ENCODE results near the gene MYOM3.

The MYOM3 gene

DNA sequence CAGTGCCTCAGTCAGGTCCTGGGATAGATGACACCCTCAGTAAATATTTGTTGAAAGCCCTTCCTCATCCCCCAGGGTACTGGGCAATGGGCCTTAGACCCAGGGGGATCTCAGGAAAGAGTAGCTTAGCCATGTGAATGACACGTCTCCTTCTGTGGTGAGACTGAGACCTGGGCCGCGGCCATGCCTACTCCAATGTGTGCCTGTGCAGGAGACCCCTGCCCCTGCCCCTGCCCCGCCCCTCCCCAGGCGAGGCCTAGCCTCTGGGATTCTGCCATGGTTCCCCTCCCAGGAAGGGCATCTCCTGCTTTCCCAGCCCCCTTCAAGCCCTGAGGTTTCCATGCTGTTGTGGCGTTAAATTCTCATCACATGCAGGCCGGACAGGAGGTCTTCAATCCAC is 7.1 kb downstream of the MYOM3 start:
- no peaks in the 10 kb centered on the region for H3K27me3 ChIP-seq (ENCODE audit: control insufficient read depth, insufficient read depth, low read length)
- H3K9me3 ChIP-seq (ENCODE audit: control insufficient read depth, insufficient read depth, low read depth, low read length), result no peaks in the 10 kb centered on the region
- H3K4me1 ChIP-seq (ENCODE audit: control insufficient read depth, insufficient read depth, low read length), result peaks cover 24% of the 10 kb centered on the region
- H3K27ac ChIP-seq (ENCODE audit: low read depth, low read length), result no peak overlapping the region
- H3K36me3 ChIP-seq (ENCODE audit: control insufficient read depth, insufficient read depth, low read length), result no peaks in the 10 kb centered on the region
- no peak overlapping the region for H3K4me3 ChIP-seq (ENCODE audit: low read depth, low read length)
- H3K9ac ChIP-seq (ENCODE audit: low read length), result no peak overlapping the region

GRCh38 chr1:24103879-24104278 is 8.1 kb downstream of the MYOM3 start:
- H3K4me1 ChIP-seq (ENCODE audit: control insufficient read depth, insufficient read depth, low read length), result peaks cover 24% of the 10 kb centered on the region
- no peaks in the 10 kb centered on the region for H3K36me3 ChIP-seq (ENCODE audit: control insufficient read depth, insufficient read depth, low read length)
- no peaks in the 10 kb centered on the region for H3K27me3 ChIP-seq (ENCODE audit: control insufficient read depth, insufficient read depth, low read length)
- no peak overlapping the region for H3K4me3 ChIP-seq (ENCODE audit: low read depth, low read length)
- no peak overlapping the region for H3K27ac ChIP-seq (ENCODE audit: low read depth, low read length)
- no peak overlapping the region for H3K9ac ChIP-seq (ENCODE audit: low read length)
- no peaks in the 10 kb centered on the region for H3K9me3 ChIP-seq (ENCODE audit: control insufficient read depth, insufficient read depth, low read depth, low read length)

DNA sequence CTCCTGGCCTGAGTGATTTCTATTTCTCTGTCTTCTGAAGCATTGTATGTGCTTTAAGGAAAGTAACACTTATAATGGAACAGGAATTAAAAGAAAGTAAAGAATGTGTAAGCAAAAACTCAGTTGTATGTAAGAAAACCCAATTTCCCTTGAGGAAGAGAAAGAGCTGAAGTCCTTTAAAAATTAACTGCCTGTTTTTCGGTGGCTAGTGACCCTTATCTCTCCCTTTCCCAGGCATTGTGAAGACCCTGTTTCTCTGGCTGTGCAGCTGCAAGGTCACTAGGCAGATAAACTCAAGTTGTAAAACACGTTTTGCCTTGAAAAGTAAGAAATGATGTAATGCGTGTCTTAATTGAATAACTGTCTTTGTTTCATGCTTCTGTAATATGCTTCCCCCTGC is 8.5 kb downstream of the MYOM3 start:
- peaks cover 19% of the 10 kb centered on the region for H3K4me1 ChIP-seq (ENCODE audit: control insufficient read depth, insufficient read depth, low read length)
- no peak overlapping the region for H3K27ac ChIP-seq (ENCODE audit: low read depth, low read length)
- no peaks in the 10 kb centered on the region for H3K27me3 ChIP-seq (ENCODE audit: control insufficient read depth, insufficient read depth, low read length)
- H3K9ac ChIP-seq (ENCODE audit: low read length), result no peak overlapping the region
- H3K36me3 ChIP-seq (ENCODE audit: control insufficient read depth, insufficient read depth, low read length), result no peaks in the 10 kb centered on the region
- no peaks in the 10 kb centered on the region for H3K9me3 ChIP-seq (ENCODE audit: control insufficient read depth, insufficient read depth, low read depth, low read length)
- H3K4me3 ChIP-seq (ENCODE audit: low read depth, low read length), result no peak overlapping the region

- Histone ChIP-seq H3K27ac (ENCODE audit: low read depth, low read length) (no peak overlapping the region), H3K36me3 (ENCODE audit: control insufficient read depth, insufficient read depth, low read length) (no peaks in the 10 kb centered on the region), H3K27me3 (ENCODE audit: control insufficient read depth, insufficient read depth, low read length) (no peaks in the 10 kb centered on the region), H3K4me3 (ENCODE audit: low read depth, low read length) (no peak overlapping the region), H3K4me1 (ENCODE audit: control insufficient read depth, insufficient read depth, low read length) (peaks cover 16% of the 10 kb centered on the region), H3K9ac (ENCODE audit: low read length) (no peak overlapping the region), H3K9me3 (ENCODE audit: control insufficient read depth, insufficient read depth, low read depth, low read length) (no peaks in the 10 kb centered on the region)
These were observed 9.0 kb downstream of the MYOM3 start for GRCh38 chr1:24102961-24103360.

- no peaks in the 10 kb centered on the region for H3K27me3 ChIP-seq (ENCODE audit: control insufficient read depth, insufficient read depth, low read length)
- H3K4me3 ChIP-seq (ENCODE audit: low read depth, low read length), result no peak overlapping the region
- no peak overlapping the region for H3K9ac ChIP-seq (ENCODE audit: low read length)
- H3K36me3 ChIP-seq (ENCODE audit: control insufficient read depth, insufficient read depth, low read length), result no peaks in the 10 kb centered on the region
- peaks cover 6% of the 10 kb centered on the region; the same call in 1 of the 2 replicates for H3K4me1 ChIP-seq (ENCODE audit: control insufficient read depth, insufficient read depth, low read length)
- H3K9me3 ChIP-seq (ENCODE audit: control insufficient read depth, insufficient read depth, low read depth, low read length), result no peaks in the 10 kb centered on the region
- no peak overlapping the region for H3K27ac ChIP-seq (ENCODE audit: low read depth, low read length)
These were observed 9.9 kb downstream of the MYOM3 start for GRCh38 chr1:24101796-24102586.

- no peaks in the 10 kb centered on the region for H3K9me3 ChIP-seq (ENCODE audit: control insufficient read depth, insufficient read depth, low read depth, low read length)
- H3K9ac ChIP-seq (ENCODE audit: low read length), result no peak overlapping the region
- H3K4me1 ChIP-seq (ENCODE audit: control insufficient read depth, insufficient read depth, low read length), result 0 out of 2 replicates have a peak, but pooled peaks cover 6% of the 10 kb centered on the region
- H3K27me3 ChIP-seq (ENCODE audit: control insufficient read depth, insufficient read depth, low read length), result no peaks in the 10 kb centered on the region
- no peak overlapping the region for H3K27ac ChIP-seq (ENCODE audit: low read depth, low read length)
- no peak overlapping the region for H3K4me3 ChIP-seq (ENCODE audit: low read depth, low read length)
- no peaks in the 10 kb centered on the region for H3K36me3 ChIP-seq (ENCODE audit: control insufficient read depth, insufficient read depth, low read length)
These were observed 10.8 kb downstream of the MYOM3 start for GRCh38 chr1:24100945-24101737.

DNA sequence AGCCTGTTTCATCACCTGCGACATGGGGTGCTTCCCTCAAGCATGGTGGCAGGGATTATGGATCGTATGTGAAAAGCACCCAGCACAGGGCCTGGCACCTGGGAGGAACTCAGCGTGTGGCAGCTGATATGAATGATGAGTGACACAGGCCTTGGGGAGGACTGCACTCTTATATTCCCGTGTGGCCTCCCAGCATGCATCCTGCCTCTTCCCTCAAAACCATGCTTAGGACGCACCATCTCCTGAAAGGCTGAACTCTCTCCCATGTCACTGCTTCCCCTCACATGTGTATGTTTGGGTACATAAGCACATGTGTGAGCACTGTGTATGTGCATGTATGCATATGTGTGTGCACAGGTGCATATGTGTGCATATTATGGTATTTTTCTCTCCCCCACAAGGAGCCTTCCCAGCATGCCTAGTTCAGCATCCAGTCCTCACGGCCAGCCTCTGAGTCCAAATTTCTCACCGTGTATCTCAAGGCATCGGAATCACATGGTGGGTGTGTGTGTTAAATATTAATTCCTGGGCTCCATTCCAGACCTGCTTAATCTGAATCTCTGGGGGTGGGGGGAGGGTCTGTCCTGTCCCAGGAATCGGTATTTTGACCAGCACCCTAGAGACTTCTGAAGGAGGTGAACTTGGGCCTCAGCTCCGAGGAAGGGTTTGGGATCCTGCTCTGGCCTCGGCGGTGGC is 12.8 kb downstream of the MYOM3 start:
- H3K4me1 ChIP-seq (ENCODE audit: control insufficient read depth, insufficient read depth, low read length), result 0 out of 2 replicates have a peak, but pooled peaks cover 3% of the 10 kb centered on the region
- no peaks in the 10 kb centered on the region for H3K27me3 ChIP-seq (ENCODE audit: control insufficient read depth, insufficient read depth, low read length)
- no peaks in the 10 kb centered on the region for H3K9me3 ChIP-seq (ENCODE audit: control insufficient read depth, insufficient read depth, low read depth, low read length)
- no peaks in the 10 kb centered on the region for H3K36me3 ChIP-seq (ENCODE audit: control insufficient read depth, insufficient read depth, low read length)
- H3K27ac ChIP-seq (ENCODE audit: low read depth, low read length), result no peak overlapping the region
- H3K9ac ChIP-seq (ENCODE audit: low read length), result no peak overlapping the region
- H3K4me3 ChIP-seq (ENCODE audit: low read depth, low read length), result no peak overlapping the region

DNA sequence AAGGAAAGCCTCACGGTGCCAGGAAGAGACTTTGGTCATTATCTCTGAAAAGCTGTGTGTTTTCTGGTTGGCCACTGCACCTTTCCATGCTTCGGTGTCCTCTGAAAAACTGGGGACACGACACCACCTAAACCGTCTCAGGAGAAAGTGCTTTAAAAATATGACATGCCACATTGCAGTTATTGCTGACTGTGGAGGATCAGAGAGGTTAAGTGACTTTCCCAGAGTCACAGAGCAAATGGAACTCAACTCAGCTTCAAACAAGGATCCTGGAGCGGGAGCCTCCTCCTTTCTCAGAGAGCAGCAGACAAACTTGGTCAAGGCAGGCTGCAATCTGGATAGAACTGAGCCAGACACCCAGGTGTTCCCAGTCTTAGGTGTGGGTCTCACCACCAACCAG is 13.8 kb downstream of the MYOM3 start:
- H3K4me3 ChIP-seq (ENCODE audit: low read depth, low read length), result no peak overlapping the region
- H3K27me3 ChIP-seq (ENCODE audit: control insufficient read depth, insufficient read depth, low read length), result no peaks in the 10 kb centered on the region
- no peaks in the 10 kb centered on the region for H3K9me3 ChIP-seq (ENCODE audit: control insufficient read depth, insufficient read depth, low read depth, low read length)
- no peak overlapping the region for H3K27ac ChIP-seq (ENCODE audit: low read depth, low read length)
- no peak overlapping the region for H3K9ac ChIP-seq (ENCODE audit: low read length)
- H3K4me1 ChIP-seq (ENCODE audit: control insufficient read depth, insufficient read depth, low read length), result 0 out of 2 replicates have a peak, but pooled peaks cover 3% of the 10 kb centered on the region
- no peaks in the 10 kb centered on the region for H3K36me3 ChIP-seq (ENCODE audit: control insufficient read depth, insufficient read depth, low read length)

- Histone ChIP-seq H3K27me3 (ENCODE audit: control insufficient read depth, insufficient read depth, low read length) (no peaks in the 10 kb centered on the region), H3K27ac (ENCODE audit: low read depth, low read length) (no peak overlapping the region), H3K4me1 (ENCODE audit: control insufficient read depth, insufficient read depth, low read length) (0 out of 2 replicates have a peak, but pooled peaks cover 3% of the 10 kb centered on the region), H3K36me3 (ENCODE audit: control insufficient read depth, insufficient read depth, low read length) (no peaks in the 10 kb centered on the region), H3K4me3 (ENCODE audit: low read depth, low read length) (no peak overlapping the region), H3K9me3 (ENCODE audit: control insufficient read depth, insufficient read depth, low read depth, low read length) (no peaks in the 10 kb centered on the region), H3K9ac (ENCODE audit: low read length) (no peak overlapping the region)
These were observed 14.3 kb downstream of the MYOM3 start for GRCh38 chr1:24097663-24098062.

GRCh38 chr1:24096739-24097103 is 15.2 kb downstream of the MYOM3 start:
- H3K9ac ChIP-seq (ENCODE audit: low read length), result no peak overlapping the region
- 0 out of 2 replicates have a peak, but pooled peaks cover 6% of the 10 kb centered on the region for H3K4me1 ChIP-seq (ENCODE audit: control insufficient read depth, insufficient read depth, low read length)
- no peak overlapping the region for H3K27ac ChIP-seq (ENCODE audit: low read depth, low read length)
- H3K4me3 ChIP-seq (ENCODE audit: low read depth, low read length), result no peak overlapping the region
- H3K9me3 ChIP-seq (ENCODE audit: control insufficient read depth, insufficient read depth, low read depth, low read length), result no peaks in the 10 kb centered on the region
- H3K27me3 ChIP-seq (ENCODE audit: control insufficient read depth, insufficient read depth, low read length), result no peaks in the 10 kb centered on the region
- no peaks in the 10 kb centered on the region for H3K36me3 ChIP-seq (ENCODE audit: control insufficient read depth, insufficient read depth, low read length)
